SHP77 treated with DMSO at 0.1 percent for 48 hours (cell line): ENCODE data around the gene BPIFA1.

Experiments used
- DNase-seq: peaks from one replicate; lab custom pipeline; 2025; lab: John Stamatoyannopoulos, UW

The BPIFA1 gene

DNA sequence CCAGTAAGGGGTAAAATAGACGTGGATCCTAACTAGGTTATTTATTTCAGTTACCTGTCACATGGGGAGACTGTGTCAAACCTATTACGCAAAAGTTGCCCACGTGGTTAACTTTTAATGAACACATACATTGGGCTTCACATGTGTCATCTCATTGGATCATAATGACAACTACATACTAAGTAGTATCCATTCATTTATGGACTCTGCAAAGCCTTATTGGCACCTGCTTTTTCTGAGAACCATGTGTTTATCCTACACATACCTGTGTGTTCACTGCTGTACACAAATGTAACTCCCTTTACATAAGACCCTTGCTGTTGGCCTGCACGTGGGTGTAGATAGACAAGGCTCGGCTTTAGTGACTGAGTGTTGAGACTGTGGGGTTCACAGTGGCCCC is 5.1 kb downstream of the BPIFA1 start:
- no peak for DNase-seq

GRCh38 chr20:33242319-33243100 is 6.7 kb downstream of the BPIFA1 start:
- no peak for DNase-seq

DNA sequence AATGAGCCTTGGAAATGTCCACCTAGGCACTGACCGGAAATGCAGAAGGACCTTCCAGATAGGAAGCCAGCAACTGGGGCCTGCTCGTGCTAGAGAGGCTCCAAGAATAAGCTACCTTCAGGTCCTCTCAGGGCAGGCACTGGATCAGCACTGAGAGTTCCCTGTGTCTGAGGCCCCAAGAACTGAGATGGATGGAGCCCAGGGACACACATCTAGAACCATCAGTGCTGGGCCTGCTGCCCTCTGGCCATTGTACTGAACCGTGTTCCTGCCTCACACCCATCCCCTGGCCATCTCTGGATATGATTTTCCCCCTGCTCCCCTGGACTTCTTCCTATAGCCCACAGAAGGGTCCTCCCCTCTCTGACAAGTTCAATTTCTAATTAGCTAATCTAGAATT is 10.3 kb downstream of the BPIFA1 start:
- no peak for DNase-seq

GRCh38 chr20:33249456-33249855 is 13.7 kb downstream of the BPIFA1 start:
- DNase-seq, result no peak

- no peak for DNase-seq
These were observed 14.9 kb downstream of the BPIFA1 start for GRCh38 chr20:33250666-33251065.

DNA sequence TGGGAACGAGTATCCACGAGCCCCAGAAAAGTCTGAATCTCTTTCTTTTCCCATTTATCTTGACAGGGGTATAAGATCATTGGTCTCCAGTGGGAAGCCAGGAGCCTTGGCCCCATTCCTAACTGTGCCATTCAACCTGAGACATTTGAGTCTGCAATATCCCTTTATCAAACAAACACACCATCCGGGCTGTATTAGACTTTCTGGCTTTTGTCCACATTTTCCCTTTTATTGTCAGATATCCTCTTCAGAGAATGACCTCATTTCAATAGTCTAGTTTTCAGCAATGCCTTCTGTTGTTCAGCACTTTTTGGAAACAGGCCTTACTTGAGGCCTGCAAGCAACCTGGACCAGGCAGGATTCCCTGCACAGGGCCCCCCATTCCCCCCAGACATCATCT is 15.7 kb downstream of the BPIFA1 start:
- no peak for DNase-seq

DNA sequence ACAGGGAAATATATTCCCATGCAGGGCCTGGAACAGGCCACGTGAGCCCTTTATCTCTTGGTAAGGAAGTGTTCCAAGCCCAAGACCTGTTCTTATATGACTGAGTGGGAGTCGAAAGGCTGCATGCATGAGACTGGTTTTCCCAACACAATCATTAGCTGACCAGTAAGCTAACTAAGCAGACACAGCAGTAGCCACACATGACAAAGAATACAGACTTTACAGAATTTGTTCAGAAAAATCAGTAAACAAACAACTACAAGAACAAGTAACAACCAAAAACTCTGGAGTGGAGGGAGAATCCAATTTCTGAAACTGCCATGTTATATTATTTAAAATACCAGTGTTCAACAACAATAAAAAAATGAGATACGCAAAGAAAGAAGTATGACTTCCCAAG is 16.7 kb downstream of the BPIFA1 start:
- no peak for DNase-seq

DNA sequence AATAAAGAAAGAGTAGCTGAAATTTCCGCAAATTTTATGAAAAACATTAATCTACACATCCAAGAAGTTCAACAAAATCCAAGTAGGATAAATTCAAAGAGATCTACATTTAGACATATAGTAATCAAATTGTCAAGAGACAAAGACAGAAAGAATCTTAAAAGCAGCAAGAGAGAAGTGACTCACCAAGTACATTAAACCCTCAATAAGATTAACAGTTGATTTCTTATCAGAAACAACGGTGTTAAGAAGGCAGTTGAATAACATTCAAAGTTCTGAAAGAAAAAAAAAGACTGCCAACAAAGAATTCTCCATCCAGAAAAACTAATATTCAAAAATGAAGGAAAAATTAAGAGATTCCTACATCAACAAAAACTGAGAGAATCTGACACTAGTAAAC is 19.2 kb downstream of the BPIFA1 start:
- DNase-seq, result no peak

GRCh38 chr20:33257237-33257636 is 21.4 kb downstream of the BPIFA1 start:
- DNase-seq, result no peak

DNA sequence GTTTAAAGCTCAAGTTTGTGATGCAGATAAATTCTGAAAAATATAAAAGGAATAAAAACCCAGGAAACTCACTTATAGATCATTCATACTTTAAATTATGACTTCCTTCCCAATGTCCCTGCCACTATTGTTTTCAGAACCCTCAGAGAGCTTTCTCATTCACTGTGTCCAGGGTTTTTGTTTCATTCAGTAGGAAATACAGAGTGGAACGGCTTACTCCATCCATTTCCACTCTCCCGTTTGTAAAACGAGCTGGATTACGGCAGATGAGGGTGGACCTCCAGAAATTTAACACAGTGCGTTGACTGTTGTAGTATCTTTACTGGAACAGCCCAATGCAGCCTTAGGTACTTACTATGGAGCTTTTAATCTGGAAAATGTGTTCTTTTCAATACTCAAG is 23.6 kb downstream of the BPIFA1 start:
- DNase-seq, result no peak

DNA sequence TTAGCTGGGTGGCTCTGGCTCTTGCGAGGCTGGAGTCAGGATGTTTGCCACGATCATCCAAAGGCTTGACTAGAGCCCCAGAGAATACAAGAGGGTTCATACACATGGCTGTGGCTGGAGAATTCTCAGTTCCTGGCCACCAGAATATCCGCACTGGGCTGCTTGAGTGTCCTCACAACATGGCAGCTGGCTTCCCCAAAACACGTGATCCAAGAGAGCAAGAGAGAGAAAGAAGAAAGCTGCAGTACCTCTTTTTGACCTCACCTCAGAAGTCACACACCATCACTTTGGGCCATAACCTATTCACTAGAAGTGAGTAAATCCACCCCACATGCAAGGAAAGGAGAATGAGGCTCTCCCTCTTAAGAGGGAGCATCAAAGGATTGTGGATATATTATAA is 25.7 kb downstream of the BPIFA1 start:
- DNase-seq, result no peak

- peak; percentile 17 for DNase-seq
These were observed 26.9 kb downstream of the BPIFA1 start for GRCh38 chr20:33262658-33263065.

- DNase-seq, result no peak
These were observed 28.0 kb downstream of the BPIFA1 start for GRCh38 chr20:33263784-33264183.

- DNase-seq, result no peak
These were observed 31.9 kb downstream of the BPIFA1 start for GRCh38 chr20:33267701-33268100.

DNA sequence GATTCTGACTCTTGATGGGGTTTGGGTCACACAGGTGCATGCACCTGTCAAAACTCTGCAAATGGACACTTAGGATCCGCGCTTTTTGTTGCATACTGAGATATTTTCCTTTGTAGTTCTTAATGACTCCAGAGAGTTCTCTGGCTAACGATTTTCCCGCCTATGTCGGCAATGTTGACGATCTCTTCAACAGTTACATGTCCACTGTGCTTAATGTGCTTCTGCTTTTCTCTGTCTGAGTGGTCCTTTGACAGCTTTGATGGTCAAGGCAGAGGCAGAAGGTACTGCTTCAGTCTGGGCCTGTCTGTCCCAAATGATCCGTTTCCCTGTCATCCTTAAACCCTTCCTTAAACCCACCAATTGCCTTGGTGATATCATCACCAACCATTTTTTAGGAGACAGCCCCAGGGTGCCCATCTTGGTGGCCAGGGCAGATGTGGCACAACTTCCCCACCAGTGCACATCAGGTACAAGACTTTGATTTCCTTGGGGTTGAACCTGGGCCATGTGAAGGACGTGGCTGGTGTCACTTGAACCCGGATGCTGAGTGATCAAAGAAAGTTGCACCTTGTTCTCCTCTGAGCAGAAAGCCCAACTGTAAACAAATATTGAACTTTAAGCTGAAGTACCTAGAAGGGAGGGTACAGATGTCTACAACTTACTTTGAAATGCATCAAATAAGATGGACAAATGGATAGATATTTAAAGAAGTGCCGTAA is 36.5 kb downstream of the BPIFA1 start:
- no peak for DNase-seq

- no peak for DNase-seq
These were observed 37.5 kb downstream of the BPIFA1 start for GRCh38 chr20:33273117-33273851.

DNA sequence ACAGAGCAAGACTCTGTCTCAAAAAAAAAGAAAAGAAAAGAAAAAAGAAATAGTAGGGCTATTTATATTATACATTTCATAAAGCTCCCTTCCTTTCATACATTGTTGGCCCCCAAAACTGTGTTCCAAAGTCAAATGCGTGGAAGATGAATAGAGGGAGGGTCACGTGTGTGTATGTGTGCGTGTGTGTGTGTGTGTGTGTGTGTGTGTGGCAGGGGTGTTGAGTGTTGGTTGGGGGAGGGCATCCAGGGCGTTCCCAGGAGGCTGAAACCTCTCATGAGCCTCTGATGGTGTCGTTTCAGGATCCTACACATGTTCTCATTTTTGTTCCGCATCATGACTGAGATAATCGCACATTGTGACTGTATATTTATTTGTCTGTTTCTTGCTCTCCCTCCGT is 39.4 kb downstream of the BPIFA1 start:
- no peak for DNase-seq

DNA sequence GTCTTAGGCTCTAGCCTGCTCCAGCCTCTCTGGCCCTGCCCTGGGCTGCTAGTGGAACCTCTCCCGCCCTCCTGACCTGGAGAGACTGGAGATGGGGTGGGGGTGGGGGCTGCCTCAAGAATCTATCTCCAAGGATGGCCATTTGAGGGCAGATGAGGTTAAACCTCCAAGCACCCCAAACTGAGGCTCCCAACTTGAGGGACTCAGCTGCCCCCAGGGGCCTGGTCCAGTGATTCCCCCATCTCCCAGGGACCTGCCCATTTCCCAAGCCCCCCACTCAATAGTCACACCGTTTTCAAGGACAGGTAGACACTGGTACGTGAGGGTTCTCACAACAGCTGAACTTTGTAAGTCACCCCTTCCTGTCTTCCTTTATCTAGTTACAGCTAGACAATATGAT is 40.1 kb downstream of the BPIFA1 start:
- no peak for DNase-seq

DNA sequence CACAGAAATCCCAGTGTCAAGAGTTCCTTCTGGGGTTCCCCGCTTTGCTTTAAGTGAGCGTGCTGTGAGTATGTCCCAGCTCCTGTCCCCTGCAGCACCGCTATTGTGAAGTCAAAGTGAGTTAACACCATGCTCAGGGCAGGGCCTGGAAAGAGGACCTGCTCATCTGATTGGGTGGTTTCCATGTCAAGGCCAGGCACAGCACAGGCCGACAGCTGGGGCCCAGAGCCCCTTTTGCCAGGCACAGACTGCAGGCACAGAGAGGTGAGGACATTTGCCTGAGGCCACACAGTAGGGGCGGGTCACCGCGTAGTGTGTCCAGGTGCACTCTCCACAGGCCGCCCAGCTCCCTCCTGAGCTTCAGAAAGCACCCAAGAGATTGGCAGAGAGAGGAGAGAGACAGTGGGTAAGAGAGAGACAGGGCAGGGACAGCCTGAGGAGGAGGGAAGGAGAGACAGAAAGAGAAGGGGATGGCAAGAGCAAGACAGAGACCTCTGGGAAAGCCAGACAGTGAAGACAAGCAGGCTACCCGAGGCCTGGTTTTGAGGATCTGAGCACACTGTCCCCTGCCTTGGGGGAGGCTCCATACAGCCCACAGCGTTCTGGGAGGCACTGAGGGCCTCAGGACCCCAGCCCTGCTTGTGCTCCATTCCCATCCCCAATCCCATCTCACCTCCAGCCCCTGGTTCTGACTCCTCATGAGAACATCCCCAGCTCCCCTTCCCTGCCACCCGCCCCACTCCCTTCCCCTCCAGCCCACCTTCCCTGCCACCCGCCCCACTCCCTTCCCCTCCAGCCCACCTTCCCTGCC is 40.7 kb downstream of the BPIFA1 start:
- no peak for DNase-seq

GRCh38 chr20:33277471-33278441 is 42.0 kb downstream of the BPIFA1 start:
- no peak for DNase-seq

- no peak for DNase-seq
These were observed 42.9 kb downstream of the BPIFA1 start for GRCh38 chr20:33278700-33279099.
